HG03520 (cell line): Measurements from ENCODE around the gene FERMT1.
"Not testable (repeated sequence)": the region's sequence is repeated elsewhere in the genome, so short reads cannot be mapped to it uniquely, and the experiment has no call there.

Experiments
- ATAC-seq: cut with Tn5 transposase; IDR thresholded peaks from one replicate; pipeline ENCODE4 v1.9.1; 2021; ENCODE audit warnings: mild to moderate bottlenecking, moderate library complexity; ENCODE audit not compliant: unreplicated experiment

FERMT1 gene

DNA sequence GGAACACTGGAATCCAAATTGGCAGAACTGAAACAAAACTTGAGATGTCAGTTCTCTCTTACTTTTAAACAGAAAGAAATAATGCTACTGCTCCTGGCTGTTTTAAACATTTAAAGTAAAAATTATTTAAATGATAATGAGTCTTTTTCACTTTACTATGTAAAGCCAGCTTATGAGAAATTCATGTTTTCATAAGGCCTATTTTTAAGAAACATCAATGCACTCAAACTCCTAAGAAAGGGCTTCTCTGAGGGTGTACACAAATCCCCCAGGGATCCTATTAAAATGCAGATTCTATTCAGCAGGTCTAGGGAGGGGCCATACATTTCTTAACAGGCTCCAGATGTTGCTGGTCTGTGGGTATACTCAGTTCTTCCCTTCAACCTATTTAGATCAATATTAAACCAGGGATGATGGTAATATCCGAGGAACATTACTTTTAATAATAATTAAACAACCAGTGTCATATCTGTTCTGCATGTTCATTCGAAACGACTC is 2.3 kb downstream of the FERMT1 start:
- no peak for ATAC-seq

GRCh38 chr20:6116758-6117157 is 6.1 kb downstream of the FERMT1 start:
- no peak for ATAC-seq

GRCh38 chr20:6115221-6115895 is 7.5 kb downstream of the FERMT1 start:
- no peak for ATAC-seq

- no peak for ATAC-seq
Measured at GRCh38 chr20:6114696-6115095, 8.1 kb downstream of the FERMT1 start.

GRCh38 chr20:6113951-6114350 is 8.9 kb downstream of the FERMT1 start:
- ATAC-seq = no peak

DNA sequence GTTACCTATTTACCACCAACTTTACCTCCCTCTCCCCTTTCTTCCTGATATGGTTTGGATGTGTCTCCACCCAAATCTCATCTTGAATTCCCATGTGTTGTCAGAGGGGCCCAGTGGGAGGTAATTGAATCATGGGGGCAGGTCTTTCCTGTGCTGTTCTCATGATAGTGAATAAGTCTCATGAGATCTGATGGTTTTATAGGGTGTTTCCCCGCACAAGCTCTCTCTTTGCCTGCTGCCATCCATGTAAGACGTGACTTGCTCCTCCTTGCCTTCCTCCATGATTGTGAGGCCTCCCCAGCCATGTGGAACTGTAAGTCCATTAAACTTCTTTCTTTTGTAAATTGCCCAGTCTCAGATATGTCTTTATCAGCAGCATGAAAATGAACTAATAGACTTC is 9.9 kb downstream of the FERMT1 start:
- ATAC-seq = not testable (repeated sequence)

- ATAC-seq = no peak
Measured at GRCh38 chr20:6108330-6108729, 14.5 kb downstream of the FERMT1 start.

DNA sequence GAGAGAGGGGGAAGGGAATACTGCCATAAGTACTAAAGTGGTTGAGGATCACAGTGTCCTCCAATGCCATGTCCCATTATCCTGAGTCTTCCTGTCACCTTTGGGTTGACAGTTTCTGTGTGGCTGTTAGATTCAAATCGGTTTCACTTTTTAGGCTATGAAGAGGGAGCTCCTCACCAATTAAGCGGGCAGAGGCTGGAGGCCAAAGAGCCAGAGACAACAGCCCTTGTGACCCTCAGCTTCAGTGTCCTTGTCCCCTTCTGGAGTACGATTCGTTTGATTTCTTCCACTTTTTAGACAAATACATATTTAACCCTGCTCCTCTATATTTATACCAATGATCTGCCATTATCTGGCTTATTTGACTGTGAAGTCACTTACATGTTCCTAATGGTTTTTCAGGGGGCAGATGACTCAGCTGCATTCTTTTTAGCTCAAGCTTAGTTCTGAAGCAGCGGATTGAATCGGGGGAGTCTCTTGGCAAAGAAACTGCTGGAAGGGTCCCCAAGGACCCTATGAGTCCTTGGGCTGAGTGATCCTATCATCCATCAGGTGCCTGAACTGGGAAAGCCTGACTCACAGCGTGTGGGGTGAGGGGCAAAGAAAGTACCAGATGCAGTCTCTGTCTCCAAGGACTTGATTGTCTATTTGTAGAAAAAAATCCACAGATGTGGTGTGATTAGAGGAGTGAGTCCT is 18.2 kb downstream of the FERMT1 start:
- no peak for ATAC-seq

- no peak for ATAC-seq
Measured at GRCh38 chr20:6103301-6103700, 19.5 kb downstream of the FERMT1 start.

DNA sequence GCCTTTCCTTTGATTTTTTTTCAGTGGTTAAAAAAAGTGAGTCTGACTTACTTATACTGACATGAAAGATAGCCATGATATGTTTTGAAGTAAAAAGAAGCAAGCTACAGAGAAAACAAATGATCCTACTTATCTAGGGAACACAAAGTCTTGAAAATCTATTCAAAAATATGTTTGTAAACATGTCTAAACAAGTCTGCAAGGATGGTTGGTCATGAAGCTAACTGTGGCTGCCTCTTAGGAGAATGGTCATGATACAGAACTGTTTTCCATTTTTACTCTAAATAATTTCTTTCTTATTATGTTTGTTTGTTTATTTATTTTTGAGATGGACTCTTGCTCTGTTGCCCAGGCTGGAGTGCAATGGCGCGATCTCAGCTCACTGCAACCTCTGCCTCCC is 21.5 kb downstream of the FERMT1 start:
- no peak for ATAC-seq

GRCh38 chr20:6100246-6100645 is 22.6 kb downstream of the FERMT1 start:
- no peak for ATAC-seq

GRCh38 chr20:6099819-6100218 is 23.0 kb downstream of the FERMT1 start:
- no peak for ATAC-seq

DNA sequence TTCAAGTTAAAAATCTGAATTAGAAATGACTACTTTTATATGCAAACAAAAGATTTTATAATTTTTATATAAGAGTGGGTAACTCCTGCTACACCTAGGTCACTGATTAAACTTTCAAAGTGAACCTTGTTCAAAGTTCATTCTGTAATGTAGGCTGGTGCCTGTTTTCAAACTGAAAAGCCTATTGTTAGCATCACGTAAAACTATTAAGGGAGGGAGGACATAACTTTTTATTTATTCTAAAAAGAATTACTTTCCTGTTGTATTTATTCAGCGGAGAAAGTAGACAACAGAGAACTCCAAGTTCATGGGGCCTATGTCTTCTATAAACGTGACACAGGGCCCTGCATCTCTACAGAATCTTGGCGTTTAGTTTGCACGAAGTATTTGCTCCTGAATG is 27.4 kb downstream of the FERMT1 start:
- ATAC-seq = no peak

DNA sequence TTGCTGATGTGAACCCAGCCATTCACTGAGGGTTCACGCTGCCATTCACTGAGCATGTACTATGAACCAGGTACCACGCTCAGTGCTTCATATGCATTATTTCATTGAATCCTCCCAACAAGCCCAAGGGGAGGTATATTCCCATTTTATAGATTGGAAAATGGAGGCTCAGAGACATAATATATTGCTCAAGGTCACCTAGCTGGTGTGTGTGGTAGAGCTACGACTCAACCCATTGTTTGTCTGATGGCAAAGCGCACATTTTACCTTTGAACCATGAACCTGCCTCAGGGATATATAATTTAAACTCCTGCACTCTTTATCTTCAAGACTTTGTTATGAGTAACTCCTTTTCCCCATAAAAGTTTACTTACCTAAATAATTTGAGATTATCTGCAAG is 28.3 kb downstream of the FERMT1 start:
- ATAC-seq = no peak

DNA sequence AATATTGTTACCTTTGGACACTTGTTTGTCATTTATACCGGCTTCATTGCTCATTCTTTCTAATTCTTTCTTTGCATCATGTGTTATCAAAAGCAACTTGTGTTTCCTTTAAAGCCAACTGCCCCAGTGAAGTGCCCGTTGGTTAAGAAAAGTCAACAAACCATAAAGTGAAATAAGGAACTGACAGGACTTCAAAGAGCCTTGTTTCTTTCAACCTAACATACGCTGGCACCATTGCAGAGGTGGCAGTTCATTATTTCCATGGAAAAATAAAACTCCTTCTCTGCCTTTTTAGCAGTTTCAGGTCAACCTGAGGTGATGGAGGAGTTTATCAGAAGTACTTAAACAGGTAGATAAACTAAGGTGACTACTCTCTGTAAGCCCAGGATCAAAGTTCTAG is 28.8 kb downstream of the FERMT1 start:
- no peak for ATAC-seq

DNA sequence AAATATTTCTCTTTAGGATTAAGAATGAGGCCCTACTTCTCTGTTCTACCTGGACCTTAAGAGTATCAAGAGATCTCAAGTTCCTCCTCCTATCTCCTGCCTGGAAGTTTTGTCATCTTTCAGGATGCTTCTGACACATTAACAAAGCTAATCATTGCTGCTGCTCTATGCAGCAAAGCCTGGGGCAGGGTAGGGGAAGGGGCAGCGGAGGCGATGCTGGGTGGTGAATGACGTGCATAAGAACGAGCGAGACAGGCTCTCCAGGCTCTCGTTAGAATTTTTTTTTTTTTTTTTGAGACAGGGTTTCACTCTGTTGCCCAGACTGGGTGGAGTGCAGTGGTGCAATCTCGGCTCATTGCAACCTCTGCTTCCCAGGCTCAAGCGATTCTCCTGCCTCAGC is 31.2 kb downstream of the FERMT1 start:
- ATAC-seq = no peak

DNA sequence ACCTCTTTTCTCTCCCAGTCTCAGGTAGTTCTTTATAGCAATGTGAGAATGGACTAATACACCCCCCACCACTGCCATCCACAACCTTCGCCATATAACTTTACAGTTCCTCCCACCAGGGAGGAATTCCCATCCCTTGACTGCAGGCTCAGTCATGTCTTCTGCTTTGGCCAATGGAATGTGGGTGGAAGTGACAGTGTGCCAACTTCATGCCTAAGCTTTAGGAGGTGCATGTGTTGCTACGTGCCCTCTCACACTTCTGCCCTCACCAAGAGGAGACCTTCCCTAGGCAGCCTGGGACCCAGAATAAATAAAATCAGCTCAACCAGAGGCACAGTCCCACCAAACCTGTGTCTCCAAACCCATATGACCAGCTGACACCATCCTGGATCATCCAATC is 36.0 kb downstream of the FERMT1 start:
- no peak for ATAC-seq

- ATAC-seq = no peak
Measured at GRCh38 chr20:6083926-6084325, 38.9 kb downstream of the FERMT1 start.

GRCh38 chr20:6081236-6081635 is 41.6 kb downstream of the FERMT1 start:
- ATAC-seq = no peak

DNA sequence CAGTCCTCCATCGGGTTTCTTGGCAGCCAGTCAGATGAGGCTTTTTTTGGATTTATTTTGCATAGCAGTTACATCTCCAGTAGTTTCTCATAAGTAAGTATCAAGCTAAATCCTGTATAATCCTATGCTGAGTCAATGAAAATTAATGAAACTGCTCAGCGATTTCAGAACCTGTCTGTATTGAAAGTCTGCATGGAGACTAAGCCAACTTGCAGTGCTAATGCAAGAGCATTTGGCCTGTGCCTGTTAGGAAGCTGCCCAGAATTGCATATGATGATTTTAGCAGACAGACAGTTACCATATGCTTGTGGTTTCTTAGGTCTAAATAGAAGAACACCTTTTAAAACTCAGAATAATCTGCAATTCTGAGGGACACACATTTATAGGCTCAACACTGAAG is 43.8 kb downstream of the FERMT1 start:
- ATAC-seq = no peak

- no peak for ATAC-seq
Measured at GRCh38 chr20:6075428-6076219, 47.2 kb downstream of the FERMT1 start.

GRCh38 chr20:6074784-6075183 is 48.0 kb downstream of the FERMT1 start:
- no peak for ATAC-seq
